NT2/D1 (cell line): Measurements from ENCODE around the gene CPT2.

Experiments used
- DNase-seq: peaks from one replicate; pipeline ENCODE4 v3.0.0-alpha.2; 2011; ENCODE audit warnings: low read depth, low spot score
- H3K27me3 ChIP-seq: 2 replicates; pipeline ENCODE4 v1.6.0; 2011; ENCODE audit warnings: mild to moderate bottlenecking; ENCODE audit not compliant: insufficient read length, insufficient read depth
- H3K36me3 ChIP-seq: 2 replicates; pipeline ENCODE4 v1.6.1; 2011; ENCODE audit warnings: mild to moderate bottlenecking, low read length, mixed read lengths; ENCODE audit not compliant: insufficient read depth, insufficient read length
- H3K4me1 ChIP-seq: 2 replicates; pipeline ENCODE4 v1.5.1; 2011; ENCODE audit not compliant: insufficient read depth, insufficient read length
- H3K4me3 ChIP-seq: 2 replicates; pipeline ENCODE4 v1.5.1; 2011; ENCODE audit warnings: low read depth; ENCODE audit not compliant: insufficient read length
- H3K9ac ChIP-seq: 2 replicates; pipeline ENCODE4 v1.6.0; 2011; ENCODE audit warnings: low read depth; ENCODE audit not compliant: insufficient read length
- H3K9me3 ChIP-seq: 2 replicates; pipeline ENCODE4 v1.5.1; 2011; ENCODE audit warnings: mild to moderate bottlenecking, low read length; ENCODE audit not compliant: insufficient read depth
- SUZ12 ChIP-seq: IDR thresholded peaks from 2 replicates; pipeline ENCODE4 v1.6.1; 2011; ENCODE audit not compliant: insufficient read length, insufficient read depth; ENCODE audit errors: extremely low read depth
- YY1 ChIP-seq: IDR thresholded peaks from 2 replicates; pipeline ENCODE4 v1.6.1; 2011; ENCODE audit not compliant: insufficient read length, insufficient read depth
- ZNF274 ChIP-seq: IDR thresholded peaks from 2 replicates; pipeline ENCODE4 v1.6.1; 2011; ENCODE audit warnings: mild to moderate bottlenecking, low read depth, low read length

CPT2 gene

DNA sequence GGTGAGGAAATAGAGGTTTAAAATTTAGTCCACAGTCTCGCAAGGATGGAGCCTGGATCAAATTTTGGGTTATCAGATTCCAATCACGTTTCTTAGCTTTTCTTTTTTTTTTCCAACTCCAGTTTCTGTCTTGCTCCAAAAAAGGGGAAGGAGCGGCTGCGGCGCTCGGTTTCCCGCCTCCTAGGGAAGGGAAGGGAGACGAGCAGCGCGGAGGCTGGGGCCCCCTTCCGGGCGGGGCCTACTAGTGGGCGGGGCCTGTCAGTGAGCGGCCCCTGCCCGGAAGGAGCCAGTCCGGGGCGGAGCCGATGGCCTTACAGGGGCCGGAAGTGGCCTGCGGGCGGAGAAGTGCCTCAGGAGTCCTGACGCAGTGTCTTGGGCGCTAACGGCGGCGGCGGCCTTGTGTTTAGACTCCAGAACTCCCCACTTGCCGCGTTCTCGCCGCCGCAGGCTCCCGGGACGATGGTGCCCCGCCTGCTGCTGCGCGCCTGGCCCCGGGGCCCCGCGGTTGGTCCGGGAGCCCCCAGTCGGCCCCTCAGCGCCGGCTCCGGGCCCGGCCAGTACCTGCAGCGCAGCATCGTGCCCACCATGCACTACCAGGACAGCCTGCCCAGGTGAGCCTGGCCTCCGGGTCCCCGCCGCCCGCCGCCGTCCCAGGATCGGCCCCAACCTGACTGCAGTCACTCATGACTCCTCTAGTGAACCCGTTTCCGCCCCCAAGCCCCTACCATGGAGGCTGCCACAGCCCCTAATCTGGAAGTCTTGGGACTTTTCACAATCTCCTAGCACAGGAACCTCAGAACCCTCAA is at the start of gene CPT2:
TSS of gene CPT2 (plus strand) at position 340 of the 806 bp plus-strand sequence. CDS start at position 460, 120 bp downstream.
- Histone ChIP-seq H3K27me3 (peaks cover 18% of the 10 kb centered on the region), H3K4me1 (peaks cover 5% of the 10 kb centered on the region), H3K9me3 (no peaks in the 10 kb centered on the region), H3K36me3 (peaks cover 16% of the 10 kb centered on the region), H3K9ac (peak within 1 kb of the TSS; percentile 93), H3K4me3 (peak within 1 kb of the TSS; percentile 87)
- peak; percentile 96 for DNase-seq
- TF ChIP-seq SUZ12 (no peak), ZNF274 (no peak), YY1 (no peak)

DNA sequence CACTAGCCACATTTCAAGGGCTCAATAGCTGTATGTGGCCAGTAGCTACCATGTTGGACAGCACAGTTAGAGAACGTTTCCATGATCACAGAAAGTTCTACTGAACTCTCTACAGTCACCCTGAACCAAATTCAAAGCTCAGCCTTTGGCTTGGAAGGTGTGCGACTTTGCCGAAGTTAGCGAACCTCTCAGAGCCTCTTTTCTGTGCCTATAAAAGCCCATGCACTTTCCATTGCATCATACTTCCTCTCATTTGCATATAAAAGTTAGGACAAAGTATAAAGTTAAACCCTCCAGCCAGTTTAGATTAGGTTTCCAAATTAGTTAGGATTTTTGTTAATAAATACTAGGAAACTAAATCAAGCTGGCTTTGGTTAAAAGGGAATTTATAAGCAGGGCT is 49.5 kb upstream of the CPT2 start:
- Histone ChIP-seq H3K4me1 (peaks cover 13% of the 10 kb centered on the region), H3K4me3 (no peak overlapping the region), H3K9me3 (no peaks in the 10 kb centered on the region), H3K27me3 (no peaks in the 10 kb centered on the region), H3K9ac (no peak overlapping the region), H3K36me3 (no peaks in the 10 kb centered on the region)
- TF ChIP-seq SUZ12: no peak
- no peak for TF ChIP-seq YY1
- no peak for TF ChIP-seq ZNF274
- DNase-seq: no peak

GRCh38 chr1:53148123-53148522 is 48.5 kb upstream of the CPT2 start:
- no peak for TF ChIP-seq YY1
- TF ChIP-seq ZNF274: no peak
- TF ChIP-seq SUZ12: no peak
- Histone ChIP-seq H3K9me3 (no peaks in the 10 kb centered on the region), H3K27me3 (no peaks in the 10 kb centered on the region), H3K9ac (no peak overlapping the region), H3K4me1 (peaks cover 13% of the 10 kb centered on the region), H3K36me3 (no peaks in the 10 kb centered on the region), H3K4me3 (no peak overlapping the region)
- no peak for DNase-seq

DNA sequence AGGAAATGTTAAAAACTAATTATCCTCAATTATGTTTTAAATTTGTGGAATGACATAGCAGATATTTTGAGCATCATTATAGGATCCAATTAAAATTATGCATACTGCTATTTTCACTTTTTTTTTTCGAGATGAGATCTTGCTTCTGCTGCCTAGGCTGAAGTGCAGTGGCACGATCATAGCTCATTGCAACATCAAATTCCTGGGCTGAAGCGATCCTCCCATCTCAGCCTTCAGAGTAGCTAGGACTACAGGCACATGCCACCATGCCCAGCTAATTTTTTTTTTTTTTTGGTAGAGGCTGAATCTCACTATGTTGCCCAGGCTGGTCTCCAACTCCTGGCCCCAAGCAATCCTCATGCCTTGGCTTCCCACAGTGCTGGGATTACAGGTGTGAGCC is 42.9 kb upstream of the CPT2 start:
- no peak overlapping the region for H3K9ac ChIP-seq

GRCh38 chr1:53154859-53155438 is 41.7 kb upstream of the CPT2 start:
- TF ChIP-seq YY1: no peak
- no peak for TF ChIP-seq ZNF274
- TF ChIP-seq SUZ12: no peak
- Histone ChIP-seq H3K9me3 (no peaks in the 10 kb centered on the region), H3K9ac (no peak overlapping the region), H3K27me3 (no peaks in the 10 kb centered on the region), H3K4me1 (no peaks in the 10 kb centered on the region), H3K4me3 (no peak overlapping the region), H3K36me3 (no peaks in the 10 kb centered on the region)
- no peak for DNase-seq

More for the DNA sequence above, 42.9 kb upstream of the CPT2 start:
- TF ChIP-seq ZNF274: no peak
- no peak for TF ChIP-seq YY1
- no peak for TF ChIP-seq SUZ12
- H3K27me3 ChIP-seq: no peaks in the 10 kb centered on the region
- H3K9me3 ChIP-seq: no peaks in the 10 kb centered on the region
- no peaks in the 10 kb centered on the region for H3K4me1 ChIP-seq
- no peaks in the 10 kb centered on the region for H3K36me3 ChIP-seq
- no peak overlapping the region for H3K4me3 ChIP-seq
- DNase-seq: no peak

GRCh38 chr1:53155534-53155933 is 41.1 kb upstream of the CPT2 start:
- Histone ChIP-seq H3K4me1 (no peaks in the 10 kb centered on the region), H3K36me3 (no peaks in the 10 kb centered on the region), H3K9me3 (no peaks in the 10 kb centered on the region), H3K9ac (no peak overlapping the region), H3K4me3 (no peak overlapping the region), H3K27me3 (no peaks in the 10 kb centered on the region)
- no peak for DNase-seq
- TF ChIP-seq SUZ12 (no peak), ZNF274 (no peak), YY1 (no peak)

DNA sequence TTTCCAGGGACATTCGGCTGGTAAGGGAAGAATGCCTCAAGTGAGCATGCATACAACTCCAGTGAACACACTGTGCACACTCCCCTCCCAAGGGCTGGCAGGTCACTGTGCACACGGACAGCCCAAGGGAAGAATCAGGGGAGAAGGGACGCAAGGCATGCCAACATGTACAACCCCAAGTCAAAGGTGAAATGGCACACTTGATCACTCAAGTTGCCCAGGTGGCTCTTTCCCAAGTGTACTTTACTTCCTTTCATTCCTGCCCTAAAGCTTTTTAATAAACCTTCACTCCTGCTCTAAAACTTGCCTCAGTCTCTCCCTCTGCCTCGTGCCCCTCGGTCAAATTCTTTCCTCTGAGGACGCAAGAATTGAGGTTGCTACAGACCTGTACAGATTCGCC is 40.7 kb upstream of the CPT2 start:
- no peak for TF ChIP-seq SUZ12
- no peak for TF ChIP-seq YY1
- TF ChIP-seq ZNF274: no peak
- Histone ChIP-seq H3K4me1 (no peaks in the 10 kb centered on the region), H3K36me3 (no peaks in the 10 kb centered on the region), H3K4me3 (no peak overlapping the region), H3K9me3 (no peaks in the 10 kb centered on the region), H3K27me3 (no peaks in the 10 kb centered on the region), H3K9ac (no peak overlapping the region)
- DNase-seq: no peak

DNA sequence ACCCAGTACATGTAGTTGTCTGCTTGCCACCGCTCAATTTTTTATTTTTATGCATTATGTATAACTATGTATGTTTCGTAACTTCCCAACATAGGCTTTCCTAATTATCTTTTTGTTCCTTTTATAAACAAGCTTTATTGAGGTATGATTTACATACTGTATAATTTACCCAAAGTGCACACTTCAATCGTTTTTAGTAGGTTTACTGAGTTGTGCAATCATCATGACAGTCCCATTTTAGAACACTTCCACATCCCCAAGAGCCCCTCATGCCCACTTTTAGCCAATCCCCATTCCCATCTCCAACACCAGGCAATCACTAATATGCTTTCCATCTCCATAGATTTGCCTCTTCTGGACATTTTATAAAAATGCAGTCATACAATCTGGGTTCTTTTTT is 39.8 kb upstream of the CPT2 start:
- Histone ChIP-seq H3K9ac (no peak overlapping the region), H3K9me3 (no peaks in the 10 kb centered on the region), H3K4me3 (no peak overlapping the region), H3K4me1 (no peaks in the 10 kb centered on the region), H3K27me3 (no peaks in the 10 kb centered on the region), H3K36me3 (no peaks in the 10 kb centered on the region)
- TF ChIP-seq ZNF274: no peak
- TF ChIP-seq YY1: no peak
- no peak for TF ChIP-seq SUZ12
- no peak for DNase-seq
